SK-N-SH (cell line): Measurements from ENCODE around the gene SERPINA3. TPM values are rescaled to one million over a fixed set of nuclear protein-coding genes. Genes with fewer than 3 reads are reported as not detected.
A peak's percentile ranks its signal among the peaks of the same experiment; 100 is the strongest.

Source experiments
- CTCF ChIA-PET: fragments of 300-600, 350-600 bp; formaldehyde crosslinking; extraction: SDS; loops from one replicate; lab custom pipeline; 2021; lab: Yijun Ruan, JAX
- POLR2A ChIA-PET: fragments of 350-600 bp; sonication (Branson Sonifier 250); formaldehyde crosslinking; extraction: SDS; loops from one replicate; lab custom pipeline; 2020; ENCODE audit warnings: antibody characterized with exemption, inconsistent platforms; lab: Yijun Ruan, JAX
- DNase-seq: peaks from one replicate; pipeline ENCODE4 v3.0.0; 2012
- H2AFZ ChIP-seq: fragments of 200-600 bp; sonication (generic); 2 replicates; pipeline ENCODE4 v1.8.1; 2016; ENCODE audit warnings: antibody characterized with exemption, mild to moderate bottlenecking, low read depth
- H3F3A ChIP-seq: fragments of 200-600 bp; sonication (generic); replicated peaks from 2 replicates; pipeline ENCODE3; 2016; ENCODE audit warnings: antibody characterized with exemption, mild to moderate bottlenecking; ENCODE audit not compliant: insufficient read depth
- H3K27ac ChIP-seq, 2 experiments: fragments of 200-500 bp in 1 of 2; fragments of 200-600 bp in 1 of 2; sonication (Bioruptor generic) in 1 of 2; sonication (generic), shearing (Covaris generic) in 1 of 2; 2 replicates each; pipeline versions ENCODE4 v1.5.1 to v1.6.1; 2014 to 2016; ENCODE audit warnings: low read depth in 2 of 2, inconsistent platforms in 1 of 2, low read length in 1 of 2, mild to moderate bottlenecking in 1 of 2, mixed read lengths in 1 of 2
- H3K27me3 ChIP-seq: fragments of 200-600 bp; sonication (generic), shearing (Covaris generic); 2 replicates; pipeline ENCODE4 v1.6.1; 2016; ENCODE audit warnings: mixed run types; ENCODE audit not compliant: insufficient read depth
- H3K36me3 ChIP-seq, 2 experiments: fragments of 200-500 bp in 1 of 2; fragments of 200-600 bp in 1 of 2; sonication (Bioruptor generic) in 1 of 2; sonication (generic) in 1 of 2; replicated peaks in 1 of 2; 2 replicates each; pipeline versions ENCODE3 to v1.5.1; 2014 to 2016; ENCODE audit warnings: low read length in 1 of 2, mild to moderate bottlenecking in 1 of 2; ENCODE audit not compliant: insufficient read depth in 2 of 2, control insufficient read depth in 1 of 2
- H3K4me1 ChIP-seq, 2 experiments: fragments of 200-500 bp in 1 of 2; fragments of 200-600 bp in 1 of 2; sonication (Bioruptor generic) in 1 of 2; sonication (generic), shearing (Covaris generic) in 1 of 2; 2 replicates each; pipeline versions ENCODE4 v1.5.1 to v1.6.1; 2014 to 2016; ENCODE audit warnings: low read depth in 1 of 2, low read length in 1 of 2, mixed run types in 1 of 2; ENCODE audit not compliant: insufficient read depth in 2 of 2, control insufficient read depth in 1 of 2
- H3K4me2 ChIP-seq: fragments of 200-600 bp; sonication (generic), shearing (Covaris generic); 2 replicates; pipeline ENCODE4 v1.6.1; 2017; ENCODE audit warnings: mixed run types
- H3K4me3 ChIP-seq, 2 experiments: fragments of 200-500 bp in 1 of 2; fragments of 200-600 bp in 1 of 2; sonication (Bioruptor generic) in 1 of 2; sonication (generic), shearing (Covaris generic) in 1 of 2; 2 replicates each; pipeline versions ENCODE4 v1.5.1 to v1.8.1; 2014 to 2016; ENCODE audit warnings: low read depth in 2 of 2, inconsistent platforms in 1 of 2, low read length in 1 of 2, mild to moderate bottlenecking in 1 of 2, mixed read lengths in 1 of 2, moderate library complexity in 1 of 2
- H3K79me2 ChIP-seq: fragments of 200-600 bp; sonication (generic); 2 replicates; pipeline ENCODE4 v1.8.1; 2017; ENCODE audit warnings: mild to moderate bottlenecking; ENCODE audit not compliant: insufficient read depth
- H3K9ac ChIP-seq: fragments of 200-600 bp; sonication (generic); 2 replicates; pipeline ENCODE4 v1.6.1; 2017; ENCODE audit warnings: mixed run types
- H3K9me2 ChIP-seq: fragments of 200-600 bp; sonication (generic); 2 replicates; pipeline ENCODE4 v1.6.1; 2017; ENCODE audit warnings: mixed run types
- H3K9me3 ChIP-seq: fragments of 200-600 bp; sonication (generic); 2 replicates; pipeline ENCODE4 v1.6.1; 2017; ENCODE audit warnings: mixed run types, mild to moderate bottlenecking, moderate library complexity
- H4K20me1 ChIP-seq: fragments of 200-600 bp; sonication (generic); 2 replicates; pipeline ENCODE4 v1.6.1; 2017; ENCODE audit warnings: mild to moderate bottlenecking, mixed run types; ENCODE audit not compliant: insufficient read depth
- FOSL2 ChIP-seq: IDR thresholded peaks from 2 replicates; pipeline ENCODE4 v1.4.0; 2012; ENCODE audit warnings: low read depth, mild to moderate bottlenecking, moderate library complexity, borderline replicate concordance
- FOXJ3 ChIP-seq: sonication (generic); formaldehyde crosslinking; IDR thresholded peaks from 2 replicates; pipeline ENCODE4 v1.5.1; 2020; ENCODE audit warnings: mild to moderate bottlenecking, missing genetic modification reagents
- FOXM1 ChIP-seq: IDR thresholded peaks from 2 replicates; pipeline ENCODE4 v1.4.0; 2012; ENCODE audit warnings: low read depth, mild to moderate bottlenecking
- GABPA ChIP-seq: IDR thresholded peaks from 2 replicates; pipeline ENCODE4 v1.4.0; 2012; ENCODE audit warnings: low read depth, mild to moderate bottlenecking
- JUND ChIP-seq: IDR thresholded peaks from 2 replicates; pipeline ENCODE4 v1.4.0; 2012
- SIN3A ChIP-seq: IDR thresholded peaks from 2 replicates; pipeline ENCODE4 v1.6.1; 2012; ENCODE audit warnings: low read depth, mild to moderate bottlenecking, low read length, moderate library complexity, borderline replicate concordance
- SMC3 ChIP-seq: IDR thresholded peaks from 2 replicates; pipeline ENCODE4 v1.6.1; 2012; ENCODE audit warnings: low read depth, low read length, improper control_type of control experiment
- WGBS: methylation state at CpG from one replicate; pipeline ENCODE4 v1.1.6; 2017; ENCODE audit warnings: low lambda C conversion rate; 5-methylcytosine and 5-hydroxymethylcytosine counted together
- polyA plus RNA-seq, 3 experiments: library from polyadenylated mRNA; depleted of rRNA; stranded (reverse); fragments of >200 nt; gene quantifications; 2 replicates each; pipeline ENCODE4 v1.2.3, GENCODE V29; 2012

SERPINA3 gene
- polyA plus RNA-seq, 1 of the 3 experiments (the other 2 are of a cell fraction): 0.25 TPM

- Histone ChIP-seq H3K27me3 (no peaks in the 10 kb centered on the region), H3K4me3 (no peak overlapping the region), H4K20me1 (no peaks in the 10 kb centered on the region), H3K4me1 (no peaks in the 10 kb centered on the region; a peak in 1 of 4 replicates), H3K27ac (no peak overlapping the region), H3K9me2 (no peaks in the 10 kb centered on the region), H3K36me3 (no peaks in the 10 kb centered on the region), H3K79me2 (no peaks in the 10 kb centered on the region), H3K9ac (no peak overlapping the region), H2AFZ (no peak overlapping the region), H3K4me2 (no peak overlapping the region), H3K9me3 (no peaks in the 10 kb centered on the region), H3F3A (no peaks in the 10 kb centered on the region)
- ChIA-PET CTCF (no interaction called here), POLR2A (no interaction called here)
- no peak for DNase-seq
- TF ChIP-seq JUND: no peak
- WGBS: 54% methylated on average over 12 of the region's 13 CpGs
Observed at GRCh38 chr14:94649543-94650443, 37.6 kb downstream of the SERPINA3 start.

DNA sequence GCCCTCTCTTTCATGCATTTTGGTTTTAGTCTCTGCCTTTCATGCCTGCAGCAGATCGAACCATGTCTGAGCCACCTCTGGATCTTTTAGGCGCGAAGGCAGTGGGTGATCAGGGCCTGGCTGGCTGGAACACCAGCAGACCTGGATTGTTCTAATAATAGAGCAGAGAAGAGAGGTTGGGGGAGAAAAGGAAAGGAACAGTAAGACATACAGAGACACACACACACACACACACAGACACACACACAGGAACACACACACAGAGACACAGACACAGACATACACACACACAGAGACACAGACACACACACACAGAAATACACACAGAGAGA, 38.2 kb downstream of the SERPINA3 start:
- TF ChIP-seq FOXM1: no peak
- no peak for TF ChIP-seq SIN3A
- Histone ChIP-seq H3K4me2 (no peak overlapping the region), H3K36me3 (no peaks in the 10 kb centered on the region), H4K20me1 (no peaks in the 10 kb centered on the region), H3K9ac (no peak overlapping the region), H3K9me3 (no peaks in the 10 kb centered on the region), H3K4me3 (no peak overlapping the region), H3K27ac (no peak overlapping the region), H3K79me2 (no peaks in the 10 kb centered on the region), H3K27me3 (no peaks in the 10 kb centered on the region), H2AFZ (no peak overlapping the region), H3K9me2 (no peaks in the 10 kb centered on the region), H3F3A (no peaks in the 10 kb centered on the region), H3K4me1 (no peaks in the 10 kb centered on the region; a peak in 1 of 4 replicates)
- ChIA-PET CTCF (no interaction called here), POLR2A (no interaction called here)
- WGBS: 88% methylated on average over 3 of the region's 3 CpGs
- no peak for DNase-seq

- H3K27ac ChIP-seq: no peak overlapping the region
- H3K79me2 ChIP-seq: no peaks in the 10 kb centered on the region
- peak; percentile 73 for DNase-seq
- H3K9me3 ChIP-seq: no peaks in the 10 kb centered on the region
- no peaks in the 10 kb centered on the region; a peak in 1 of 4 replicates for H3K4me1 ChIP-seq
- TF ChIP-seq GABPA: no peak
- TF ChIP-seq SMC3: no peak
- TF ChIP-seq FOSL2: no peak
- TF ChIP-seq FOXJ3 (CRISPR knock-in tag): peak; percentile 19; the same call in 1 of the 2 replicates
- H3K4me2 ChIP-seq: no peak overlapping the region
- CTCF ChIA-PET: no interaction called here
- H3F3A ChIP-seq: no peaks in the 10 kb centered on the region
- no peak overlapping the region for H3K4me3 ChIP-seq
- POLR2A ChIA-PET: no interaction called here
- H3K9me2 ChIP-seq: no peaks in the 10 kb centered on the region
- no peaks in the 10 kb centered on the region for H3K27me3 ChIP-seq
- whole genome bisulfite sequencing: 61% methylated on average over 8 of the region's 9 CpGs
- H4K20me1 ChIP-seq: no peaks in the 10 kb centered on the region
- no peaks in the 10 kb centered on the region for H3K36me3 ChIP-seq
- no peak overlapping the region for H3K9ac ChIP-seq
- H2AFZ ChIP-seq: no peak overlapping the region
Observed at GRCh38 chr14:94650806-94651805, 38.9 kb downstream of the SERPINA3 start.
